Smooth muscle cell (in vitro differentiated cells): ENCODE measurements around the gene DAG1. TPM values are rescaled to one million over a fixed set of nuclear protein-coding genes. Genes with fewer than 3 reads are reported as not detected.
"Not testable (repeated sequence)": the region's sequence is repeated elsewhere in the genome, so short reads cannot be mapped to it uniquely, and the experiment has no call there.

Experiments
- DNase-seq: peaks from one replicate; lab custom pipeline; 2025; ENCODE audit not compliant: unreplicated experiment; lab: John Stamatoyannopoulos, UW
- H2AFZ ChIP-seq: fragments of 200-600 bp; sonication (generic); 2 replicates; pipeline ENCODE4 v1.6.0; 2016; ENCODE audit warnings: antibody characterized with exemption, low read depth, mild to moderate bottlenecking
- H3F3A ChIP-seq: fragments of 200-600 bp; sonication (generic); 2 replicates; pipeline ENCODE4 v1.6.0; 2017; ENCODE audit warnings: antibody characterized with exemption, low read depth
- H3K27ac ChIP-seq: fragments of 200-600 bp; sonication (generic); 2 replicates; pipeline ENCODE4 v1.5.1; 2016; ENCODE audit warnings: low read depth, mild to moderate bottlenecking
- H3K27me3 ChIP-seq: fragments of 200-600 bp; sonication (generic); 2 replicates; pipeline ENCODE4 v1.6.1; 2016; ENCODE audit warnings: low read depth, mild to moderate bottlenecking
- H3K36me3 ChIP-seq: fragments of 200-600 bp; sonication (generic); 2 replicates; pipeline ENCODE4 v1.5.1; 2016; ENCODE audit warnings: low read depth
- H3K4me1 ChIP-seq: fragments of 200-600 bp; sonication (generic); 2 replicates; pipeline ENCODE4 v1.5.1; 2016; ENCODE audit warnings: low read depth
- H3K4me2 ChIP-seq: fragments of 200-600 bp; sonication (generic); 2 replicates; pipeline ENCODE4 v1.6.0; 2016; ENCODE audit warnings: mild to moderate bottlenecking
- H3K4me3 ChIP-seq: fragments of 200-600 bp; sonication (generic); 2 replicates; pipeline ENCODE4 v1.5.1; 2016; ENCODE audit warnings: mild to moderate bottlenecking
- H3K79me2 ChIP-seq: fragments of 200-600 bp; sonication (generic); 2 replicates; pipeline ENCODE4 v1.6.0; 2016; ENCODE audit warnings: low read depth, mild to moderate bottlenecking
- H3K9ac ChIP-seq: fragments of 200-600 bp; sonication (generic); 2 replicates; pipeline ENCODE4 v1.6.0; 2016; ENCODE audit warnings: low read depth
- H3K9me3 ChIP-seq: fragments of 200-600 bp; sonication (generic); replicated peaks from 2 replicates; pipeline ENCODE4 v1.5.1; 2016; ENCODE audit warnings: low read depth
- H4K20me1 ChIP-seq: fragments of 200-600 bp; sonication (generic); 2 replicates; pipeline ENCODE4 v1.6.0; 2016; ENCODE audit warnings: low read depth
- WGBS: methylation state at CpG from one replicate; pipeline ENCODE4 v1.1.7; 2016; ENCODE audit warnings: low lambda C conversion rate; 5-methylcytosine and 5-hydroxymethylcytosine counted together
- polyA plus RNA-seq: library from polyadenylated mRNA; unstranded; fragments of >200 nt; fragmentation: Nextera tagmentation; extraction: Ambion mirVana; gene quantifications from 2 replicates; pipeline ENCODE4 v1.2.1, GENCODE V29; 2016
- total RNA-seq: library from RNA; depleted of rRNA; stranded (reverse); fragments of >200 nt; gene quantifications from 2 replicates; pipeline ENCODE4 v1.2.3, GENCODE V29; 2014
- TF ChIP-seq, protein P1 (sequence below): fragments of 200-600 bp; sonication (generic); IDR thresholded peaks from 2 replicates; pipeline ENCODE4 v1.5.1; 2017; ENCODE audit warnings: borderline replicate concordance, mild to moderate bottlenecking, antibody characterized with exemption; ENCODE audit not compliant: insufficient read depth, poor library complexity, severe bottlenecking

DAG1 gene
- total and polyA plus RNA-seq, 2 experiments from 2014 or later: 32.1 to 61.6 TPM

DNA sequence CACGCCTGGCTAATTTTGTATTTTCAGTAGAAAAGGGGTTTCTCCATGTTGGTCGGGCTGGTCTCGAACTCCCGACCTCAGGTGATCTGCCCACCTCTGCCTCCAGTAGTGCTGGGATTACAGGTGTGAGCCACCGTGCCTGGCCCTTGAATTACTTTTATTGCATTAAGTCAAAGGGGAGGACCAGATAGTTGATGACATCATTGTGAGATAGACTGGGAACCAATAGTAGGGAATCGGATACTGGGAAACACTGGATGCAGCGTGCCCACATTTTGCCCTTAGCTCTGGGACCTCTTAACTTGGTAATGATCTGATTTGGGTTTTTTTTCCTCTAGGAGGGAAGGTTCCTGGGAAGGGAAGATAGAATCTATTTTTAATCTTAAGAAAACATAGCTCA lies 19.2 kb downstream of the DAG1 start:
- Histone ChIP-seq H3K4me1 (peaks cover 3% of the 10 kb centered on the region), H3K27me3 (no peaks in the 10 kb centered on the region), H3K9me3 (no peaks in the 10 kb centered on the region), H3K4me3 (no peak overlapping the region), H3K27ac (no peak overlapping the region), H4K20me1 (peaks cover 13% of the 10 kb centered on the region), H2AFZ (no peak overlapping the region), H3K79me2 (peaks cover 56% of the 10 kb centered on the region), H3F3A (no peaks in the 10 kb centered on the region), H3K36me3 (no peaks in the 10 kb centered on the region), H3K4me2 (no peak overlapping the region), H3K9ac (no peak overlapping the region)
- TF ChIP-seq, protein P1, sequence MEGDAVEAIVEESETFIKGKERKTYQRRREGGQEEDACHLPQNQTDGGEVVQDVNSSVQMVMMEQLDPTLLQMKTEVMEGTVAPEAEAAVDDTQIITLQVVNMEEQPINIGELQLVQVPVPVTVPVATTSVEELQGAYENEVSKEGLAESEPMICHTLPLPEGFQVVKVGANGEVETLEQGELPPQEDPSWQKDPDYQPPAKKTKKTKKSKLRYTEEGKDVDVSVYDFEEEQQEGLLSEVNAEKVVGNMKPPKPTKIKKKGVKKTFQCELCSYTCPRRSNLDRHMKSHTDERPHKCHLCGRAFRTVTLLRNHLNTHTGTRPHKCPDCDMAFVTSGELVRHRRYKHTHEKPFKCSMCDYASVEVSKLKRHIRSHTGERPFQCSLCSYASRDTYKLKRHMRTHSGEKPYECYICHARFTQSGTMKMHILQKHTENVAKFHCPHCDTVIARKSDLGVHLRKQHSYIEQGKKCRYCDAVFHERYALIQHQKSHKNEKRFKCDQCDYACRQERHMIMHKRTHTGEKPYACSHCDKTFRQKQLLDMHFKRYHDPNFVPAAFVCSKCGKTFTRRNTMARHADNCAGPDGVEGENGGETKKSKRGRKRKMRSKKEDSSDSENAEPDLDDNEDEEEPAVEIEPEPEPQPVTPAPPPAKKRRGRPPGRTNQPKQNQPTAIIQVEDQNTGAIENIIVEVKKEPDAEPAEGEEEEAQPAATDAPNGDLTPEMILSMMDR: no peak
- WGBS: 95% methylated on average over 7 of the region's 7 CpGs
- no peak for DNase-seq

DNA sequence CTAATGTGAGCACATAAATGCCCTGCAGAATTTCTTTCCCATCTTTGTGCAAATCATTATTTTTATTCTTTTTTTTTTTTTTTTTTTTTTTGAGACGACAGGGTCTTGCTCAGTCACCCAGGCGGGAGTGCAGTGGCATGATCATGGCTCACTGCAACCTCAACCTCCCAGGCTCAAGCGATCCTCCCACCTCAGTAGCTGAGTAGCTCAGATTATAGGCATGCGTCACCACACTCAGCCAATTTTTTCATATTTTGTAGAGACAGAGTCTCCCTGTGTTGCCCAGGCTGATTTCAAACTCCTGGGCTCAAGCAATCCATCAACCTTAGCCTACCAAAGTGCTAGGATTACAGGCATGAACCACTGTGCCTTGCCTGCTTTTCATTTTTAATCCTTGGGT lies 22.9 kb downstream of the DAG1 start:
- Histone ChIP-seq H3K9ac (no peak overlapping the region), H3K9me3 (no peaks in the 10 kb centered on the region), H2AFZ (no peak overlapping the region), H3K4me3 (no peak overlapping the region), H3K27ac (peak overlapping the region; percentile 49), H3K79me2 (peaks cover 47% of the 10 kb centered on the region), H3K27me3 (no peaks in the 10 kb centered on the region), H3K4me2 (no peak overlapping the region), H3F3A (no peaks in the 10 kb centered on the region), H3K4me1 (no peaks in the 10 kb centered on the region), H4K20me1 (peaks cover 12% of the 10 kb centered on the region), H3K36me3 (no peaks in the 10 kb centered on the region)
- WGBS: 79% methylated on average over 4 of the region's 4 CpGs
- DNase-seq: no peak
- TF ChIP-seq, protein P1: no peak

DNA sequence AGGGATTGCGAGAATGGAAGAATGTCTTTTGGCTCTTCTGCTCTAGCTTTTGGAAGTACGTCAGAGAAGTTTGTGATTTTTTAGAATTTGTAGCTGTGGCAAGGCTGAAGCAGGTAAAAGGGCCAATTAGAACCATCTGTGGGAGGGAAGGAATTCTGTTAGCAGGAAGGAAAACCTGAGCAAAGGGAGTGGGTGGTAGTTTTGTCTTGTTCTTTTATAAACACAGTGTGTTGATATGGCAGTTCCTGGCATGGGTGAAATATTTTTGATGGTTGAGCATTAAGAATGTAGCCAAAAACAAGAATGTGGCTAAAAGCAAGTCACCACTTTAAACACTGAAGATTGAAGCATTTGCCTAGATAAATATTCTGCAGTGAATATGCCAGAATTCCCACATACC lies 23.8 kb downstream of the DAG1 start:
- no peaks in the 10 kb centered on the region for H3K36me3 ChIP-seq
- H3K4me3 ChIP-seq: no peak overlapping the region
- no peaks in the 10 kb centered on the region for H3K4me1 ChIP-seq
- no peak for DNase-seq
- WGBS: 87% methylated on average over 2 of the region's 2 CpGs
- peak overlapping the region; percentile 49 for H3K27ac ChIP-seq
- H3K4me2 ChIP-seq: no peak overlapping the region
- peaks cover 12% of the 10 kb centered on the region for H4K20me1 ChIP-seq
- peaks cover 3% of the 10 kb centered on the region for H3F3A ChIP-seq
- H3K9me3 ChIP-seq: no peaks in the 10 kb centered on the region
- H2AFZ ChIP-seq: no peak overlapping the region
- H3K27me3 ChIP-seq: no peaks in the 10 kb centered on the region
- H3K9ac ChIP-seq: no peak overlapping the region
- H3K79me2 ChIP-seq: peaks cover 50% of the 10 kb centered on the region
- TF ChIP-seq, protein P1: no peak

DNA sequence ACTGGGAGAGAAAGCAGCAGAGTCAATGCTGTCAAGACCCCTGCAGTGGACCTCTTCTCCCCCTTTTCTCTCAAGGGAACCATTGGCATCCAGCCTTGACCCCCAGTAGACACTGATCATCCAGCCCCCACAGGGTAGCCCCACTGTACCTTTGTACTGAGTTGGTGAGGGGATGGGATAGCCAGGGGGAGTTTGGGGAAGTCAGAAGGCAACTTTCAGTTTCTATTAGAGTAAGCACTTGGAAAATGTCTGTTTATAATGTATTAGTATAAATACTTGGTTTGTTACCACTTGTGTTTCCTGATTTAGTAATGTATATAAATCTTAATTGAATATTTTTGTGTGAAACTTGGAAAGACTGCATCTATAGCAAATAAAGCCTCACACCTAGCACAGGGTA lies 25.0 kb downstream of the DAG1 start:
- peaks cover 14% of the 10 kb centered on the region for H3F3A ChIP-seq
- H3K79me2 ChIP-seq: peaks cover 48% of the 10 kb centered on the region
- H3K36me3 ChIP-seq: no peaks in the 10 kb centered on the region
- no peaks in the 10 kb centered on the region for H3K27me3 ChIP-seq
- H3K4me1 ChIP-seq: peaks cover under 1% of the 10 kb centered on the region
- H3K27ac ChIP-seq: no peak overlapping the region
- no peak overlapping the region for H2AFZ ChIP-seq
- TF ChIP-seq, protein P1: no peak
- no peak for DNase-seq
- no peaks in the 10 kb centered on the region for H3K9me3 ChIP-seq
- H3K9ac ChIP-seq: no peak overlapping the region
- H4K20me1 ChIP-seq: peaks cover 7% of the 10 kb centered on the region
- H3K4me2 ChIP-seq: no peak overlapping the region
- no peak overlapping the region for H3K4me3 ChIP-seq

DNA sequence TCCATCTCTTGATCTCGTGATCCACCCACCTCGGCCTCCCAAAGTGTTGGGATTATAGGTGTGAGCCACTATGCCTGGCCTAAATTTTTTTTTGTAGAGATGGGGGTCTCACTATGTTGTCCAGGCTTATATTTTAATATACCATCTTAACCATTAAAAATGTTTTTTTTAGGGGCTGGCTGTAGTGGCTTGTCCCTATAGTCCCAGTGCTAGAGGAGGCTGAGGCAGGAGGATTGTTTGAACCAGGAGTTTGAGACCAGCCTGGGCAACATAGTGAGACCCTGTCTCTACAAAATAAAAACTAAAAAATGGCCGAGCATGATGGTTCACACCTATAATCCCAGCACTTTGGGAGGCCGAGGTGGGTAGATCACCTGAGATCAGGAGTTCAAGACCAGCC lies 26.8 kb downstream of the DAG1 start:
- H3K4me2 ChIP-seq, H3K27me3 ChIP-seq, H3K4me3 ChIP-seq, H4K20me1 ChIP-seq, H3K27ac ChIP-seq, DNase-seq, H3K4me1 ChIP-seq, H3K9ac ChIP-seq, H3K9me3 ChIP-seq, H2AFZ ChIP-seq, H3K36me3 ChIP-seq: not testable (repeated sequence)
- WGBS: 99% methylated on average over 4 of the region's 4 CpGs
- H3F3A ChIP-seq: peaks cover 21% of the 10 kb centered on the region
- H3K79me2 ChIP-seq: peaks cover 38% of the 10 kb centered on the region
